HepG2 (cell line): ENCODE data around the gene BRSK2. TPM values are rescaled to one million over a fixed set of nuclear protein-coding genes. Genes with fewer than 3 reads are reported as not detected.

ENCODE experiments used
- AKNA ChIP-seq: sonication (generic); formaldehyde crosslinking; IDR thresholded peaks from 2 replicates; pipeline ENCODE4 v1.4.0; 2020; ENCODE audit warnings: missing genetic modification reagents, borderline replicate concordance
- GATAD1 ChIP-seq: IDR thresholded peaks from 2 replicates; pipeline ENCODE4 v1.6.1; 2016; ENCODE audit warnings: missing genetic modification reagents, missing compliant biosample characterization
- RELA ChIP-seq: sonication (generic); formaldehyde crosslinking; IDR thresholded peaks from 2 replicates; pipeline ENCODE4 v1.4.0; 2020; ENCODE audit warnings: missing genetic modification reagents
- SKI ChIP-seq: fragments of 450-650 bp; IDR thresholded peaks from one replicate; pipeline ENCODE4 v1.6.1; 2018; ENCODE audit warnings: mild to moderate bottlenecking; ENCODE audit not compliant: partially characterized antibody
- ZBTB3 ChIP-seq: sonication (generic); formaldehyde crosslinking; IDR thresholded peaks from 2 replicates; pipeline ENCODE4 v1.4.0; 2020; ENCODE audit warnings: low read depth, mild to moderate bottlenecking, moderate library complexity, missing genetic modification reagents, borderline replicate concordance
- ZNF234 ChIP-seq: sonication (generic); formaldehyde crosslinking; conservative IDR thresholded peaks from 2 replicates; pipeline ENCODE4 v1.5.1; 2020; ENCODE audit warnings: mild to moderate bottlenecking, missing genetic modification reagents
- ZNF253 ChIP-seq: sonication (generic); formaldehyde crosslinking; IDR thresholded peaks from 2 replicates; pipeline ENCODE4 v1.8.0; 2022; ENCODE audit warnings: mild to moderate bottlenecking, missing genetic modification reagents, borderline replicate concordance
- ZNF543 ChIP-seq: sonication (generic); formaldehyde crosslinking; IDR thresholded peaks from 2 replicates; pipeline ENCODE4 v1.4.0; 2020; ENCODE audit warnings: mild to moderate bottlenecking, missing genetic modification reagents
- ZNF576 ChIP-seq: sonication (generic); formaldehyde crosslinking; IDR thresholded peaks from 2 replicates; pipeline ENCODE4 v1.4.0; 2020; ENCODE audit warnings: mild to moderate bottlenecking, missing genetic modification reagents
- ZSCAN12 ChIP-seq: sonication (generic); formaldehyde crosslinking; IDR thresholded peaks from 2 replicates; pipeline ENCODE4 v1.9.0; 2021; ENCODE audit warnings: mild to moderate bottlenecking, missing genetic modification reagents
- polyA plus RNA-seq, 8 experiments: library from polyadenylated mRNA; depleted of rRNA in 3 of 8; stranded (reverse) in 7 of 8; unstranded in 1 of 8; fragments of >200 nt; fragmentation: Illumina TruSeq in 4 of 8; extraction: Trizol in 4 of 8; gene quantifications; 2 replicates each; pipeline versions ENCODE4 v1.2.1 to v1.2.3, GENCODE V29; 2011 to 2016; ENCODE audit warnings: low read depth in 4 of 8, missing spikeins in 1 of 8, mixed read lengths in 1 of 8; ENCODE audit not compliant: insufficient read depth in 1 of 8
- total RNA-seq, 5 experiments: library from RNA; depleted of rRNA; stranded (reverse); fragments of >200 nt; fragmentation: Illumina TruSeq; extraction: Trizol; gene quantifications; 2 replicates each; pipeline ENCODE4 v1.2.3, GENCODE V29; 2016; ENCODE audit warnings: low read depth in 1 of 5

The BRSK2 gene
- total and polyA plus RNA-seq, 2 of the 13 experiments (the other 11 are each of a cell fraction or from before 2014, with no cell fraction given): 0.74 to 1.1 TPM

- TF ChIP-seq AKNA (CRISPR knock-in tag) (no peak), ZNF253 (CRISPR knock-in tag) (no peak), SKI (no peak), ZNF576 (no peak), RELA (CRISPR knock-in tag) (no peak), ZSCAN12 (CRISPR knock-in tag) (no peak), ZBTB3 (CRISPR knock-in tag) (no peak), GATAD1 (CRISPR knock-in tag) (no peak), ZNF234 (CRISPR knock-in tag) (no peak), ZNF543 (CRISPR knock-in tag) (no peak)
Observed at GRCh38 chr11:1480555-1481482, 91.1 kb downstream of the BRSK2 start (continued).
